GM19238 (cell line): ENCODE data around the gene EYS.

Experiments
- DNase-seq: peaks from one replicate; pipeline ENCODE4 v3.0.0; 2011; ENCODE audit warnings: low spot score; ENCODE audit not compliant: insufficient read length

The EYS gene

DNA sequence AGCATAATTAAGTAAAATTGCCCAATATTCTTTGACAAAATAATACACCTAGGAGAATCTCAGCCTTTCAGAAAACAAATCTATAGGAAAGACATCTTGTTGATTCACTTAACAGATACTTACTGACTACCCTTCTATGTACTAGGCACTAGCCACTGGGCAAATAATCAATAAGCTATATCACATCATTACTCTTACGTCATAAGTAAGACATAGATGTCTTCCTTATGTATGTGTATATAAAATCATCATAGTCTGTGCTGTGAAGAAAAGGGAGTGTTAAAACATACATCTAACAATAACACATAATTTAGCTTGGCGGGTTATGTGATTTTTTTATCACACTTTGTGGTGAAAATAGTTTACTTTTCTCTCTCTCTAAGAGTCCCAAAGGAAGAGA, 733.9 kb downstream of the EYS start:
- DNase-seq: no peak

DNA sequence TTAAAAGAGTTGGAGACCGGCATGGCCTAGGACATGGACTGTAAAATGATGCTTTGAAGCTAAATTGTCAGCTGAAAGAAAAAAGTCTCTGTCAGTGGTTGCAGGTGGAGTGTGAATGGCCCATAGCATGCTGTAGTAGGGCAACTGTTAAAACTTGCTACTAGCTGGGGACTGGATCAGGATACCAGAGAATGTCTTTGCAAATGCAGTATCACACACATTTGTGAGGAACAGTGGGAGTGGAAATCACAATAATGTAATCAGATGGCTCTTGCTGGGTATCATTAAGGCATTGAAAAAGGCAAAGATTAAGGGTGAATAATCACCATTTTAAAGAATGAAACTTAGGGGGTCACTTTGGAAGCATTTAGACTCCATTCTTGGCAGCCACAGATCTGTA, 737.9 kb downstream of the EYS start:
- no peak for DNase-seq

- DNase-seq: no peak
Observed at GRCh38 chr6:64955435-64955848, 751.6 kb downstream of the EYS start.

DNA sequence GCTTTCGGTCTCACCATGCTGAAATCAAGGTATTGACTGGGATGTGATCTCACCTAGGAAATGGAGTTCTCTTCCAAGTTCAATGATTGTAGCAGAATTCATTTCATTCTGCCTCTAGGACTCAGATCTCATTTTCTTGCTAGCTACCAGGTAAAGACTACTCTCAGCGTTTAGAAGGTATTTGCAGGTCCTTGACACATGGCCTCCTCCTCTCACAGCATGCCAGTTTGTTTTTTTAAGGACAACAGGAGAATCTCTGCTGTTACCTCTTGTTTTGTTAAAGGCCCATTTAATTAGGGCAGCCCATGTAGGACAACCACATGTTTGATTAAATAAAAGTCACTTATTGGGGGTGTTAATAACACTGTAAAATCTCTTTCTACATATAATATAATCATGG, 757.8 kb downstream of the EYS start:
- no peak for DNase-seq

DNA sequence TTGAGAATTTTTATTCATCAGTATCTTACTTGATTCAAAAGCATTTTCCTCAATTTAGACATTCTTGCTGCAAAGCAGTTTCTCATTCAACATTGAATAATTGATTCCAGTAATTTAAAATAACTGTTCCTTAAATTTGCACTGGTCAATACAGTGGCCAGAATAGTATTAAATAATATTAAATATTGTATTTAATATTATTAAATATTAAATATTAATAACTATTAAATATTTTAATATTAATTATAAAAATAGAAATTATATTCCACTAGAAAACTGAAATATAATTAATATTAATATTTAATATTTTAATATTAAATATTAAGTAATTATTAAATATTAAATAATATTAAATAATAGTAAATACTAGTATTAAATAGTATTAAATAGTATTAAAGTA, 758.8 kb downstream of the EYS start:
- no peak for DNase-seq

- no peak for DNase-seq
Observed at GRCh38 chr6:64945450-64945849, 761.6 kb downstream of the EYS start.

- no peak for DNase-seq
Observed at GRCh38 chr6:64932486-64932885, 774.5 kb downstream of the EYS start.

- DNase-seq: no peak
Observed at GRCh38 chr6:64930681-64931080, 776.3 kb downstream of the EYS start.

GRCh38 chr6:64926051-64926450, 781.0 kb downstream of the EYS start:
- no peak for DNase-seq

GRCh38 chr6:64920257-64920656, 786.8 kb downstream of the EYS start:
- no peak for DNase-seq

DNA sequence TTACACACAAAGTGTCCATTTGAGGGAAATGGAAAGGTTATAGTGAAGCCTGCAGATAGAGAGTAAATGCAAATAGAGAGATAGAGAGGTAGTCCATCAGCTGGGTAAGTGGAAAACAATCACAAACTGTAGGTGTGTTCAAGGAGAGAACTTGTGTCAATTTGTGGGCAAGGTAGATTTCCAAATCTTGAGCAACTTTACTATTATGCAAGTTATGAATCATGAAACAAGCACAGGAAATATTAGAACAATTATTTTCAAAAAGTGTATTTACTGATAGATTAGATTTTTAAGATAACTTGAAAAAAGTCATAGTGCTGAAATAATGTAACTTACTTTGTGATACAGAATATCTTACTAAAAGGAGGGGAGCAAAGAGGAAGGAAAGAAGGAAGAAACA, 792.9 kb downstream of the EYS start:
- DNase-seq: no peak

- DNase-seq: no peak
Observed at GRCh38 chr6:64912966-64913365, 794.1 kb downstream of the EYS start.

DNA sequence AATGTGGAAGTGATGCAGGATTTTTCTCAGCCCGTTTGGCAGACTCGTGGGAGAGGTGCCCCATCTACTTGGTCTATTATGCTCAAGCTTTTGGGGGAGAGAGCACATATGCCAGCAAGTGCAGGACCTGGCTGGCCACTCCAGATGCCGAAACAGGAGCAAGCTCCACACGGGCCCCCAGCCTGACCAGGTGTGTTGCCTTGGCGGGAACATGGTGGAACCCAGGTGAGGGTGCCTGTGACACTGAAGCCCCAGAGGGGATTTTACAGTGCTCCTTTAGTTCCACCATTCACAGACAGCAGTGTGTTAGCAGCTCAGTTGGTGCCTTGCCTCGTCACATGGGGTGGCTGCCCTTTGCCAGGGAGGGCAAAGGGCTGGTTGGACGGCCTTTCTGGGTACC, 798.9 kb downstream of the EYS start:
- no peak for DNase-seq

DNA sequence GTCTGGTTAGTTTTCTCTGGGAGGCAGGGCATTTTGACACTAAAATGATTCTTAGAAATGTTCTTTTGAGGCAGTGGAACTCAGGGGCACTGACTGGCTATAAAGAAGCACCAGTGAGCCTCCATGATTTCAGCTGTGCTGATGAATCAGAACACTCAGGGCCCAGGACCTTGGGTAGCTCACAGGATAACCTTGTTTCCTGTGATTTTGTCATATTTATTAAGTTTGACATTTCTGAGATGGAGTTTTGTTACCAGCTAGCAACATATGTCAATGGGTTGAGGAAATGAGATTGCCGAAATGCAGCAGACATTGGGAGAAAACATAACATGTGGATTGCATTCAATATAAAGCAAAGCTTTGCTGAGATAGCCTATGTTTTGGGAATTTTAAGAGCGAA, 802.4 kb downstream of the EYS start:
- DNase-seq: no peak

DNA sequence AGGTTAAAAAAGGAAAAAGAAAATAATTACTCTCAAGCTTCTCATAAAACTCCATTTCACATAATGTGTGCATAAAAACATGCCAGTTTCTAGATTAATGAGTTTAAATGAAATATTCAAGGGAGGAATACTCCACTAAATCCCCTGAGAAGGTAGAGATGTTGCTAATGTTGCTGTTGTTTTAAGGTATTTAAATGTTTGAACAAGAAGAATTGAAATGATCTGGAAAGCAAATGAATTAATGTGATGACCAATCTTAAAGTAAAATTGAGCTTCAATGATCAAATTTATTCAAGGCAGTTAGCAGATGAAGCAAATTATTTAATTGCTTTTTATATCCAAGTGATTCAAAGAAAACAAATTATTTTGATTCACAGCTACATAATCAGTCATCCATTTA, 804.4 kb downstream of the EYS start:
- DNase-seq: no peak

DNA sequence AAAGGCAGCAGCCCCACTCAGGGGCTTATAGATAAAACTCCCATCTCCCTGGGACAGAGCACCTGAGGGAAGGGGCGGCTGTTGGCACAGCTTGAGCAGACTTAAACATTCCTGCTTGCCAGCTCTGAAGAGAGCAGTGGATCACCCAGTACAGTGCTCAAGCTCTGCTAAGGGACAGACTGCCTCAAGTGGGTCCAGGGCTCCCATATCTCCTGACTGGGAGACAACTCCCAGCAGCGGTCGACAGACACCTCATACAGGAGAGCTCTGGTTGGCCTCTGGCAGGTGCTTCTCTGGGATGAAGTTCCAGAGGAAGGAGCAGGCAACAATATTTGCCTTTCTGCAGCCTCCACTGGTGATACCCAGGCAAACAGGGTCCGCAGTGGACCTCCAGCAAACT, 810.1 kb downstream of the EYS start:
- DNase-seq: no peak

DNA sequence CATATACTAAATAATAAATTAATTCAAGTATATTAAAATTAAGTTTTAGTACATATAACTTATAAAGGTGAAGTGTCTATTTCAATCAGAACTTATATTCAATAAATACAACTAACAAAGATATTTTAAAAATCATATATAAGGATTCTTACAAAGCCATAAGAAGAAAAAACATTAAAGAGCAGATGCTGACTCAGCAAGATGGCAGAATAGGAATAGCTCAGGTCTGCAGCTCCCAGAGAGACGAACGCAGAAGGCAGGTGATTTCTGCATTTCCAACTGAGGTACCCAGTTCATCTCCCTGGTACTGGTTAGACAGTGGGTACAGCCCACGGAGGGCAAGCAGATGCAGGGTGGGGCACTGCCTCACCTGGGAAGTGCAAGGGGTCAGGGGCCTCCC, 811.1 kb downstream of the EYS start:
- DNase-seq: no peak

GRCh38 chr6:64890609-64891008, 816.4 kb downstream of the EYS start:
- DNase-seq: no peak

DNA sequence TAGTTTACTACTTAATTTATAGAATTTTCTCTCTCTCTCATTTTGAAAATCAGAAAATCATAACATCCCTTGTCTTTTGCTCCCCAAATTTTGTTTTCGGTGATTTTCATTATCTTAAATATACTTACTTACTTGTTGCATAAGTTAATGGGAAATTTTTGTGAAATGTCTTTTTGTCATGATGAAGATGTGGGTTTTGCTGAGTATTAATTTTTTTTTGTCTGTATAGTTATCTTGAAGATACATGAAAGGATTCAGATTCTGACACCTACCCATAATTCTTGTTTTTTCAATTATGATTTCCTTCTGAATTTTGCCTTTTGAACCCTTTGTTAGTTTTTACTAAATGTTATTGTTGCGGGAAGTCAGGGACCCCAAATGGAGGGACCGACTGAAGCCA, 817.9 kb downstream of the EYS start:
- DNase-seq: no peak

GRCh38 chr6:64874776-64875175, 832.2 kb downstream of the EYS start:
- DNase-seq: no peak

GRCh38 chr6:64872633-64873032, 834.4 kb downstream of the EYS start:
- DNase-seq: no peak

DNA sequence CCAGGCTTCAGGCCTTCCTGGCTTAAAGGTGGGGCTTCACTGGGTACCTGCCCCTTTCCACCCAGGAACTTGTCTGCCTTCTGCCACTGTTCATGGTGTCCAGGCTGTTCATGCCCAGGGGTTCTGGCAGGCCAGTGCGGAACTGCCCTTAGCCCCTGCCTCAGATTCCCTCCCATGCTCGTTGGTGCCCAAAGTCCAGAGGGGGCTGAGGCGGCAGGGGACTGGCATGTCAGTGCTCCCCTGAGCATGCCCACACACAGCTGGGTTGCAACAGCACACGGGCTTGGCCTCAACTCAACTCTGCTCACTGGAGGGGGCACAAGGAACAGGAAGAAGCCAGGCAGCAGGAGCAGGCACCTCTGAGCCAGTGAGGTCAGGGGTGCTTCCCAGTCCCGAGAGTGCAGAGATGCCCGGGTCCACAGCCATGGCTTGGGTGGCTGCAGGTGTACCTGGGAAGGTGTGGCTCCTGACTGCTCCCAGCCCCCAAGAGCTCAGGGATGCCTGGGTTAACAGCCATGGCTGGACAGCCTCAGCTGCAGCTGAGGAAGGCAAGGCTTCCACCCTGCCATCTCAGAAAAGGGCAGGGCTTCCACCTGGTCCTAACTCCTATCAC, 845.9 kb downstream of the EYS start:
- no peak for DNase-seq

GRCh38 chr6:64860203-64860602, 846.8 kb downstream of the EYS start:
- no peak for DNase-seq

GRCh38 chr6:64850121-64850520, 856.9 kb downstream of the EYS start:
- DNase-seq: no peak
